WTC11 (cell line): ENCODE measurements around the gene AGR2. TPM values are rescaled to one million over a fixed set of nuclear protein-coding genes. Genes with fewer than 3 reads are reported as not detected.
A peak's percentile ranks its signal among the peaks of the same experiment; 100 is the strongest.

ENCODE experiments used
- ATAC-seq: fragments of 200-7000 bp; cut with Tn5 transposase; 2 replicates; pipeline ENCODE4 v1.10.0; 2021; ENCODE audit warnings: mild to moderate bottlenecking, moderate library complexity
- CTCF ChIA-PET: fragments of 300-600 bp; sonication (Branson Sonifier 250); formaldehyde crosslinking; loops from one replicate; lab custom pipeline; 2021; ENCODE audit warnings: antibody characterized with exemption; lab: Charles Lee
- POLR2A ChIA-PET: fragments of 350-600 bp; sonication (Branson Sonifier 250); formaldehyde crosslinking; loops from one replicate; lab custom pipeline; 2021; ENCODE audit warnings: antibody characterized with exemption; lab: Charles Lee
- DNase-seq: peaks from one replicate; pipeline ENCODE4 v3.0.0; 2021; ENCODE audit warnings: low spot score
- H3K27ac Mint-ChIP-seq: 2 replicates; pipeline ENCODE4 v1.8.0; 2021; ENCODE audit warnings: mixed read lengths
- H3K27me3 Mint-ChIP-seq: 2 replicates; pipeline ENCODE4 v1.8.0; 2021; ENCODE audit warnings: low read depth, mild to moderate bottlenecking, moderate library complexity, mixed read lengths
- H3K36me3 Mint-ChIP-seq: 2 replicates; pipeline ENCODE4 v1.8.0; 2021; ENCODE audit warnings: mixed read lengths
- H3K4me1 Mint-ChIP-seq: 2 replicates; pipeline ENCODE4 v1.8.0; 2022; ENCODE audit warnings: mixed read lengths
- H3K4me3 Mint-ChIP-seq: 2 replicates; pipeline ENCODE4 v1.8.0; 2021; ENCODE audit warnings: mild to moderate bottlenecking, moderate library complexity, mixed read lengths
- H3K9me3 Mint-ChIP-seq: 2 replicates; pipeline ENCODE4 v1.8.0; 2021; ENCODE audit warnings: mixed read lengths
- GABPB1 ChIP-seq: sonication (generic); formaldehyde crosslinking; IDR thresholded peaks from 2 replicates; pipeline ENCODE4 v1.8.1; 2023; ENCODE audit warnings: mild to moderate bottlenecking, missing genetic modification reagents
- HMGA2 ChIP-seq: fragments of 250-450 bp; sonication (Bioruptor Pico); IDR thresholded peaks from 2 replicates; pipeline ENCODE4 v1.4.0; 2021; ENCODE audit warnings: mild to moderate bottlenecking, moderate library complexity
- KAT7 ChIP-seq: sonication (generic); formaldehyde crosslinking; IDR thresholded peaks from 2 replicates; pipeline ENCODE4 v1.8.1; 2023; ENCODE audit warnings: missing genetic modification reagents, mild to moderate bottlenecking, borderline replicate concordance
- total RNA-seq: library from RNA; stranded (reverse); gene quantifications from 3 replicates; pipeline ENCODE4 v1.2.3, GENCODE V29; 2021
- TF ChIP-seq, protein P1 (sequence below): sonication (generic); formaldehyde crosslinking; IDR thresholded peaks from 2 replicates; pipeline ENCODE4 v1.8.1; 2022; ENCODE audit warnings: missing genetic modification reagents, borderline replicate concordance
- TF ChIP-seq, protein P2 (sequence below): sonication (generic); formaldehyde crosslinking; IDR thresholded peaks from 2 replicates; pipeline ENCODE4 v1.8.0; 2022; ENCODE audit warnings: mild to moderate bottlenecking, missing genetic modification reagents
- TF ChIP-seq, protein P3 (sequence below): sonication (generic); formaldehyde crosslinking; conservative IDR thresholded peaks from 2 replicates; pipeline ENCODE4 v1.8.1; 2022; ENCODE audit warnings: mild to moderate bottlenecking, missing genetic modification reagents
- TF ChIP-seq, protein P4 (sequence below): fragments of 250-450 bp; sonication (Bioruptor Pico); IDR thresholded peaks from 2 replicates; pipeline ENCODE4 v2.1.2; 2022; ENCODE audit warnings: mild to moderate bottlenecking, moderate library complexity
- TF ChIP-seq, protein P5 (sequence below): fragments of 250-450 bp; sonication (Bioruptor Pico); IDR thresholded peaks from 2 replicates; pipeline ENCODE4 v1.9.0; 2021; ENCODE audit warnings: mild to moderate bottlenecking
- TF ChIP-seq, protein P6 (sequence below): fragments of 250-450 bp; sonication (Bioruptor Pico); IDR thresholded peaks from 2 replicates; pipeline ENCODE4 v1.8.0; 2021; ENCODE audit warnings: mild to moderate bottlenecking
- TF ChIP-seq, protein P7 (sequence below): sonication (generic); formaldehyde crosslinking; IDR thresholded peaks from 2 replicates; pipeline ENCODE4 v1.8.1; 2023; ENCODE audit warnings: mild to moderate bottlenecking, missing genetic modification reagents, moderate library complexity

The AGR2 gene
- total RNA-seq, 1 experiment from 2014 or later: 1.6 TPM

DNA sequence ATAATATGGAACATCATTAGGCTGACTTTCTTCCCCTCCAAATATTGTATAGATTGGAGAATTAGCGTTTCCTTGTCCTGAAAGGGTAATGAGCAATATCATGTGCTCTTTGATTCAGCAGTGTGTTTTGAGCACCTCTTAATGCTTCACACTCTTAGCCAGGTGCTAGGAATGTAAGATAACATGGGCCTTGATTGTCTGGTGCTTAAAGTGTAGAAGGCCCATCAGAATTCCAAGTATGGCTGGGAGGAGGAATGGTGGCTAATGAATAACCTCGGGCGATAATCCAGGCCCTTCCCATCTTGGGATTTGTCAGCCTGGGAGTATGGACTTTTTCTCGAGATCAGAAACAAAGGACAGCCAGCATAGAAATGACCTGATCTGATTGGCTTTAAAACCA, 42.6 kb downstream of the AGR2 start (continued):
- TF ChIP-seq, protein P1, sequence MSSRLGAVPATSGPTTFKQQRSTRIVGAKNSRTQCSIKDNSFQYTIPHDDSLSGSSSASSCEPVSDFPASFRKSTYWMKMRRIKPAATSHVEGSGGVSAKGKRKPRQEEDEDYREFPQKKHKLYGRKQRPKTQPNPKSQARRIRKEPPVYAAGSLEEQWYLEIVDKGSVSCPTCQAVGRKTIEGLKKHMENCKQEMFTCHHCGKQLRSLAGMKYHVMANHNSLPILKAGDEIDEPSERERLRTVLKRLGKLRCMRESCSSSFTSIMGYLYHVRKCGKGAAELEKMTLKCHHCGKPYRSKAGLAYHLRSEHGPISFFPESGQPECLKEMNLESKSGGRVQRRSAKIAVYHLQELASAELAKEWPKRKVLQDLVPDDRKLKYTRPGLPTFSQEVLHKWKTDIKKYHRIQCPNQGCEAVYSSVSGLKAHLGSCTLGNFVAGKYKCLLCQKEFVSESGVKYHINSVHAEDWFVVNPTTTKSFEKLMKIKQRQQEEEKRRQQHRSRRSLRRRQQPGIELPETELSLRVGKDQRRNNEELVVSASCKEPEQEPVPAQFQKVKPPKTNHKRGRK (CRISPR knock-in tag): no peak
- TF ChIP-seq, protein P2, sequence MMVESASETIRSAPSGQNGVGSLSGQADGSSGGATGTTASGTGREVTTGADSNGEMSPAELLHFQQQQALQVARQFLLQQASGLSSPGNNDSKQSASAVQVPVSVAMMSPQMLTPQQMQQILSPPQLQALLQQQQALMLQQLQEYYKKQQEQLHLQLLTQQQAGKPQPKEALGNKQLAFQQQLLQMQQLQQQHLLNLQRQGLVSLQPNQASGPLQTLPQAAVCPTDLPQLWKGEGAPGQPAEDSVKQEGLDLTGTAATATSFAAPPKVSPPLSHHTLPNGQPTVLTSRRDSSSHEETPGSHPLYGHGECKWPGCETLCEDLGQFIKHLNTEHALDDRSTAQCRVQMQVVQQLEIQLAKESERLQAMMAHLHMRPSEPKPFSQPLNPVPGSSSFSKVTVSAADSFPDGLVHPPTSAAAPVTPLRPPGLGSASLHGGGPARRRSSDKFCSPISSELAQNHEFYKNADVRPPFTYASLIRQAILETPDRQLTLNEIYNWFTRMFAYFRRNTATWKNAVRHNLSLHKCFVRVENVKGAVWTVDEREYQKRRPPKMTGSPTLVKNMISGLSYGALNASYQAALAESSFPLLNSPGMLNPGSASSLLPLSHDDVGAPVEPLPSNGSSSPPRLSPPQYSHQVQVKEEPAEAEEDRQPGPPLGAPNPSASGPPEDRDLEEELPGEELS: no peak
- TF ChIP-seq, all 79 proteins: peak for 0

DNA sequence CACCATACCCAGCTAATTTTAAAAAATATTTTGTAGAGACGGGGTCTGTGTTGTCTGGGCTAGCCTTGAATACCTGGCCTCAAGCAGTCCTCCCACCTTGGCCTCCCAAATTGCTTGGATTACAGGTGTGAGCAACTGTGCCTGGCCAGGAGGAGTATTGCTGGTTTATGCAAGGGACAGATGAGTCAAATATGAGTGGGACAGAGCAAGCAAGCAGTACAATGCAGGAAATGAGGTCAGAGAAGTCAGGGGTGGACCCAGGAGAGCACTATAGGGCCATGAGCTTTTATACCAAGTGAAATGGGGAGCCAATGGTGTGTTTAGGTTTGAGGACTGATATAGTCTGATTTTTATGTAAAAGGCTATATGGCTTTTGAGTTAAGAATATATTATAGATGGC, 45.0 kb downstream of the AGR2 start:
- H3K4me3 Mint-ChIP-seq: no peak overlapping the region
- TF ChIP-seq, protein P3, sequence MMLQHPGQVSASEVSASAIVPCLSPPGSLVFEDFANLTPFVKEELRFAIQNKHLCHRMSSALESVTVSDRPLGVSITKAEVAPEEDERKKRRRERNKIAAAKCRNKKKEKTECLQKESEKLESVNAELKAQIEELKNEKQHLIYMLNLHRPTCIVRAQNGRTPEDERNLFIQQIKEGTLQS (CRISPR knock-in tag): no peak
- TF ChIP-seq HMGA2: no peak
- TF ChIP-seq, protein P4, sequence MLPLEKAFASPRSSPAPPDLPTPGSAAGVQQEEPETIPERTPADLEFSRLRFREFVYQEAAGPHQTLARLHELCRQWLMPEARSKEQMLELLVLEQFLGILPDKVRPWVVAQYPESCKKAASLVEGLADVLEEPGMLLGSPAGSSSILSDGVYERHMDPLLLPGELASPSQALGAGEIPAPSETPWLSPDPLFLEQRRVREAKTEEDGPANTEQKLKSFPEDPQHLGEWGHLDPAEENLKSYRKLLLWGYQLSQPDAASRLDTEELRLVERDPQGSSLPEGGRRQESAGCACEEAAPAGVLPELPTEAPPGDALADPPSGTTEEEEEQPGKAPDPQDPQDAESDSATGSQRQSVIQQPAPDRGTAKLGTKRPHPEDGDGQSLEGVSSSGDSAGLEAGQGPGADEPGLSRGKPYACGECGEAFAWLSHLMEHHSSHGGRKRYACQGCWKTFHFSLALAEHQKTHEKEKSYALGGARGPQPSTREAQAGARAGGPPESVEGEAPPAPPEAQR (CRISPR knock-in tag): no peak
- TF ChIP-seq KAT7 (CRISPR knock-in tag): no peak
- TF ChIP-seq, all 79 proteins: peak for 0
- H3K27ac Mint-ChIP-seq: no peak overlapping the region
- DNase-seq (no peak), ATAC-seq (no peak)
- H3K9me3 Mint-ChIP-seq: no peaks in the 10 kb centered on the region
- ChIA-PET CTCF (no interaction called here), POLR2A (no interaction called here)
- H3K27me3 Mint-ChIP-seq: 0 out of 2 replicates have a peak, but pooled peaks cover under 1% of the 10 kb centered on the region
- peaks cover 34% of the 10 kb centered on the region for H3K4me1 Mint-ChIP-seq
- 0 out of 2 replicates have a peak, but pooled peaks cover 2% of the 10 kb centered on the region for H3K36me3 Mint-ChIP-seq

DNA sequence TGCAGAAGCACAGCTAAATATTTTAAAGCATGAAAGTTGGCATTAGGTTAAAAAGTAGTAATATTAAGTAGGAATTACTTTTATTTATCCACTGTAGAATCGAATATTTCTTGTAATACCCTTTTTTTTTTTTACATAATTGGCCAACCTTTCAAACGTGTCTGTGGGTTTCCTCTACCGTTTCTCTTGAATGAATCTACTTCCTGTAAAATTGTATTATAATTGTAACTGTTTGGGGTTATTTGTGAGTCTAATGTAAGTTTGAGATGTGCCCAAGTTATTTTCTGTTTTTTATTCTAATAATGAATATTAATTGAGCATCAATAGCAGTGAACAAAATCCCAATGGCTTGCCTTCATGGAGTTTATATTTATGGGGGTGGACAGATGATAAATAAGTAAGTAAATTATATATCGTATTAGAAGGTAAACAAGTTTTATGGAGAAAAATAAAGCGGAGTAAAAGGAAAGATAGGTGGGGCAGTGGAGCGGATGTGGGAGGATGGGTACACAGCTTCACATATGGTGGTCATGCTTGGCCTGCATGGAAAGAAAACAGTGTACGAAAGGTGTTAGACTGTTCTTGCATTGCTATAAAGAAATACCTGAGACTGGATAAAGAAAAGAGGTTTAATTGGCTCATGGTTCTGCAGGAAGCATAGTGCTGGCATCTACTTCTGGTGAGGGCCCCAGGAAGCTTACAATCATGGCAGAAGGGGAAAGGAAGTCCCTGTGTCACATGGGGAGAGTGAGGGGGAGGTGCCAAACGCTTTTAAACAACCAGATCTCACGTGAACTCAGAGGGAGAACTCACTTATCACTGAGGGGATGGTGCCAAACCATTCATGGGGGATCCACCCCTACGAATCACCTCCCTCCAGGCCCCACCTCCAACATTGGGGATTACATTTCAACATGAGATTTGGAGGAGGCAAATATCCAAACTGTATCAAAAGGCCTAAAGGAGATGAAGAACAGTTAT, 45.9 kb downstream of the AGR2 start:
- POLR2A ChIA-PET: no interaction called here
- Mint-ChIP-seq H3K27ac (no peak overlapping the region), H3K27me3 (0 out of 2 replicates have a peak, but pooled peaks cover 8% of the 10 kb centered on the region)

More for the DNA sequence above, 45.9 kb downstream of the AGR2 start:
- Mint-ChIP-seq H3K4me3 (no peak overlapping the region), H3K36me3 (0 out of 2 replicates have a peak, but pooled peaks cover 2% of the 10 kb centered on the region), H3K4me1 (peaks cover 41% of the 10 kb centered on the region)
- peak; percentile 41 for ATAC-seq
- CTCF ChIA-PET: interaction anchor here (1.3 kb wide), 1 partner anchor 43 kb away, joined by 4 read pairs; no protein-coding TSS in a partner anchor
- TF ChIP-seq, protein P5, sequence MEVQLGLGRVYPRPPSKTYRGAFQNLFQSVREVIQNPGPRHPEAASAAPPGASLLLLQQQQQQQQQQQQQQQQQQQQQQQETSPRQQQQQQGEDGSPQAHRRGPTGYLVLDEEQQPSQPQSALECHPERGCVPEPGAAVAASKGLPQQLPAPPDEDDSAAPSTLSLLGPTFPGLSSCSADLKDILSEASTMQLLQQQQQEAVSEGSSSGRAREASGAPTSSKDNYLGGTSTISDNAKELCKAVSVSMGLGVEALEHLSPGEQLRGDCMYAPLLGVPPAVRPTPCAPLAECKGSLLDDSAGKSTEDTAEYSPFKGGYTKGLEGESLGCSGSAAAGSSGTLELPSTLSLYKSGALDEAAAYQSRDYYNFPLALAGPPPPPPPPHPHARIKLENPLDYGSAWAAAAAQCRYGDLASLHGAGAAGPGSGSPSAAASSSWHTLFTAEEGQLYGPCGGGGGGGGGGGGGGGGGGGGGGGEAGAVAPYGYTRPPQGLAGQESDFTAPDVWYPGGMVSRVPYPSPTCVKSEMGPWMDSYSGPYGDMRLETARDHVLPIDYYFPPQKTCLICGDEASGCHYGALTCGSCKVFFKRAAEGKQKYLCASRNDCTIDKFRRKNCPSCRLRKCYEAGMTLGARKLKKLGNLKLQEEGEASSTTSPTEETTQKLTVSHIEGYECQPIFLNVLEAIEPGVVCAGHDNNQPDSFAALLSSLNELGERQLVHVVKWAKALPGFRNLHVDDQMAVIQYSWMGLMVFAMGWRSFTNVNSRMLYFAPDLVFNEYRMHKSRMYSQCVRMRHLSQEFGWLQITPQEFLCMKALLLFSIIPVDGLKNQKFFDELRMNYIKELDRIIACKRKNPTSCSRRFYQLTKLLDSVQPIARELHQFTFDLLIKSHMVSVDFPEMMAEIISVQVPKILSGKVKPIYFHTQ (CRISPR knock-in tag): no peak
- TF ChIP-seq, protein P6, sequence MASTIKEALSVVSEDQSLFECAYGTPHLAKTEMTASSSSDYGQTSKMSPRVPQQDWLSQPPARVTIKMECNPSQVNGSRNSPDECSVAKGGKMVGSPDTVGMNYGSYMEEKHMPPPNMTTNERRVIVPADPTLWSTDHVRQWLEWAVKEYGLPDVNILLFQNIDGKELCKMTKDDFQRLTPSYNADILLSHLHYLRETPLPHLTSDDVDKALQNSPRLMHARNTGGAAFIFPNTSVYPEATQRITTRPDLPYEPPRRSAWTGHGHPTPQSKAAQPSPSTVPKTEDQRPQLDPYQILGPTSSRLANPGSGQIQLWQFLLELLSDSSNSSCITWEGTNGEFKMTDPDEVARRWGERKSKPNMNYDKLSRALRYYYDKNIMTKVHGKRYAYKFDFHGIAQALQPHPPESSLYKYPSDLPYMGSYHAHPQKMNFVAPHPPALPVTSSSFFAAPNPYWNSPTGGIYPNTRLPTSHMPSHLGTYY (CRISPR knock-in tag): no peak
- TF ChIP-seq GABPB1 (CRISPR knock-in tag): no peak
- TF ChIP-seq, protein P7, sequence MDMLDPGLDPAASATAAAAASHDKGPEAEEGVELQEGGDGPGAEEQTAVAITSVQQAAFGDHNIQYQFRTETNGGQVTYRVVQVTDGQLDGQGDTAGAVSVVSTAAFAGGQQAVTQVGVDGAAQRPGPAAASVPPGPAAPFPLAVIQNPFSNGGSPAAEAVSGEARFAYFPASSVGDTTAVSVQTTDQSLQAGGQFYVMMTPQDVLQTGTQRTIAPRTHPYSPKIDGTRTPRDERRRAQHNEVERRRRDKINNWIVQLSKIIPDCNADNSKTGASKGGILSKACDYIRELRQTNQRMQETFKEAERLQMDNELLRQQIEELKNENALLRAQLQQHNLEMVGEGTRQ (CRISPR knock-in tag): peak; percentile 33; the same call in 1 of the 2 replicates
- TF ChIP-seq, all 79 proteins: peak for 1
- no peak for DNase-seq
- H3K9me3 Mint-ChIP-seq: no peaks in the 10 kb centered on the region
